ENCODE data around the gene PPP2R5B. TPM values are rescaled to one million over a fixed set of nuclear protein-coding genes. Genes with fewer than 3 reads are reported as not detected.

The PPP2R5B gene
- total and polyA plus RNA-seq, 9 of the 15 experiments (the other 6 are each of a cell fraction or from before 2014, with no cell fraction given): 0.10 to 7.8 (median 3.3) TPM

GRCh38 chr11:64925536-64926436 is 1.3 kb downstream of the PPP2R5B start:
- DNase-seq (ENCODE audit: extremely low read depth in 1 of 4, low spot score in 3 of 4): peak in 2 of 4 experiments; percentile 18 to 37
- POLR2A ChIA-PET: interaction anchor here (0.6 to 2.6 kb wide), 5 partner anchors 8 to 196 kb away, joined by 3 to 14 read pairs (median 3); partner anchors contain the start of genes BATF2, GPHA2 and MRPL49
- no peaks in the 10 kb centered on the region for H4K20me1 ChIP-seq (replicated peaks; ENCODE audit: control insufficient read depth, insufficient read depth, low read length)
- no peaks in the 10 kb centered on the region for H3K79me2 ChIP-seq (ENCODE audit: control insufficient read depth, insufficient read depth, low read length)
- CTCF ChIA-PET (ENCODE audit: low intra/inter-chr PET ratio): no interaction called here
- H3K9me1 ChIP-seq (ENCODE audit: control insufficient read depth, insufficient read depth, low read length): no peaks in the 10 kb centered on the region
- no peak overlapping the region for H3K4me2 ChIP-seq (ENCODE audit: insufficient read depth, low read length)
- in situ Hi-C loops (cut with MboI): no loop called here
- 0 out of 2 replicates have a peak overlapping the region, but pooled peaks have one; percentile 60 for H3K4me3 ChIP-seq
- no peaks in the 10 kb centered on the region for H3K9me3 ChIP-seq (replicated peaks; ENCODE audit: control insufficient read depth, insufficient read depth, low read depth, low read length)
- no peak overlapping the region for H3K27ac ChIP-seq (ENCODE audit: extremely low read depth, low read depth, low read length)
- H2AFZ ChIP-seq (ENCODE audit: low read depth, low read length): no peak overlapping the region
- FAIRE-seq: no peak
- no peaks in the 10 kb centered on the region for H3K27me3 ChIP-seq (ENCODE audit: control insufficient read depth in 2 of 2, insufficient read depth in 2 of 2, low read length in 2 of 2)
- BruUV-seq (replicated peaks): no TSS peak
- ATAC-seq: no peak
- intact Hi-C loops (cut with micrococcal nuclease): loop anchor here (2.0 kb wide), 1 partner anchor 71 kb away; the partner anchor contains the start of gene BATF2
- H3K9ac ChIP-seq (ENCODE audit: insufficient read depth in 1 of 2, low read depth in 2 of 2, low read length in 2 of 2): peak overlapping the region in 1 of 2 experiments; percentile 87; a peak in 3 of 4 replicates
- H3K36me3 ChIP-seq (ENCODE audit: control insufficient read depth, insufficient read depth, low read length): no peaks in the 10 kb centered on the region
- WGBS (ENCODE audit: insufficient coverage, low coverage, missing lambda C conversion rate): 75% methylated on average over 6 of the region's 24 CpGs
- TF ChIP-seq, protein P1, sequence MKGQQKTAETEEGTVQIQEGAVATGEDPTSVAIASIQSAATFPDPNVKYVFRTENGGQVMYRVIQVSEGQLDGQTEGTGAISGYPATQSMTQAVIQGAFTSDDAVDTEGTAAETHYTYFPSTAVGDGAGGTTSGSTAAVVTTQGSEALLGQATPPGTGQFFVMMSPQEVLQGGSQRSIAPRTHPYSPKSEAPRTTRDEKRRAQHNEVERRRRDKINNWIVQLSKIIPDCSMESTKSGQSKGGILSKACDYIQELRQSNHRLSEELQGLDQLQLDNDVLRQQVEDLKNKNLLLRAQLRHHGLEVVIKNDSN (CRISPR knock-in tag; IDR thresholded peaks at IDR 0.05): 0 out of 2 replicates have a peak, but pooled peaks have one; percentile 7
- no peak for TF ChIP-seq ZNF165 (CRISPR knock-in tag; IDR thresholded peaks at IDR 0.05; ENCODE audit: borderline replicate concordance)
- TF ChIP-seq, protein P2, sequence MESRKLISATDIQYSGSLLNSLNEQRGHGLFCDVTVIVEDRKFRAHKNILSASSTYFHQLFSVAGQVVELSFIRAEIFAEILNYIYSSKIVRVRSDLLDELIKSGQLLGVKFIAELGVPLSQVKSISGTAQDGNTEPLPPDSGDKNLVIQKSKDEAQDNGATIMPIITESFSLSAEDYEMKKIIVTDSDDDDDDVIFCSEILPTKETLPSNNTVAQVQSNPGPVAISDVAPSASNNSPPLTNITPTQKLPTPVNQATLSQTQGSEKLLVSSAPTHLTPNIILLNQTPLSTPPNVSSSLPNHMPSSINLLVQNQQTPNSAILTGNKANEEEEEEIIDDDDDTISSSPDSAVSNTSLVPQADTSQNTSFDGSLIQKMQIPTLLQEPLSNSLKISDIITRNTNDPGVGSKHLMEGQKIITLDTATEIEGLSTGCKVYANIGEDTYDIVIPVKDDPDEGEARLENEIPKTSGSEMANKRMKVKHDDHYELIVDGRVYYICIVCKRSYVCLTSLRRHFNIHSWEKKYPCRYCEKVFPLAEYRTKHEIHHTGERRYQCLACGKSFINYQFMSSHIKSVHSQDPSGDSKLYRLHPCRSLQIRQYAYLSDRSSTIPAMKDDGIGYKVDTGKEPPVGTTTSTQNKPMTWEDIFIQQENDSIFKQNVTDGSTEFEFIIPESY (CRISPR knock-in tag; IDR thresholded peaks at IDR 0.05): 0 out of 2 replicates have a peak, but pooled peaks have one; percentile 26
- no peak for TF ChIP-seq NFIX (CRISPR knock-in tag; IDR thresholded peaks at IDR 0.05; ENCODE audit: low read depth)
- TF ChIP-seq POLR2G (IDR thresholded peaks at IDR 0.05; ENCODE audit: low read depth, low read length): 0 out of 2 replicates have a peak, but pooled peaks have one; percentile 14
- TF ChIP-seq TOE1 (IDR thresholded peaks at IDR 0.05; ENCODE audit: borderline replicate concordance): no peak
- no peak for TF ChIP-seq TOE1 (CRISPR knock-in tag; IDR thresholded peaks at IDR 0.05; ENCODE audit: borderline replicate concordance, low read depth)
- TF ChIP-seq PHF20 (IDR thresholded peaks at IDR 0.05; ENCODE audit: partially characterized antibody): no peak
- peak; percentile 71; the same call in 1 of the 2 replicates for TF ChIP-seq ZNF740 (CRISPR knock-in tag; IDR thresholded peaks at IDR 0.05)
- TF ChIP-seq ZNF740 (tag; IDR thresholded peaks at IDR 0.05): no peak
- H3K4me1 ChIP-seq (replicated peaks in 1 of 2; ENCODE audit: control insufficient read depth in 2 of 2, insufficient read depth in 2 of 2, low read length in 2 of 2): peaks cover 14 to 41% of the 10 kb centered on the region in 2 experiments; a peak in 4 of 5 replicates
